Right renal pelvis (tissue), 4 donors: Measurements from ENCODE around the gene KCNG3. TPM values are rescaled to one million over a fixed set of nuclear protein-coding genes. Genes with fewer than 3 reads are reported as not detected.

Experiments
- polyA plus RNA-seq, 4 donors: library from polyadenylated mRNA; unstranded; fragments of 120-200 nt; gene quantifications; one replicate each; pipeline ENCODE4 v1.2.1, GENCODE V29; 2013; ENCODE audit not compliant: insufficient read length in 4 of 4

KCNG3 gene
- polyA plus RNA-seq, 4 donors, result 0.47 to 0.89 (median 0.66) TPM

Other genes starting within 250 kb of the KCNG3 start
- gene COX7A2L, start 132.8 kb downstream of the KCNG3 start, polyA plus RNA-seq, result 100 to 1,000 TPM; 188 to 234 (median 195) TPM
- gene MTA3, start 74.7 kb upstream of the KCNG3 start, polyA plus RNA-seq, result 10 to 100 TPM; 57.4 to 76.6 (median 72.0) TPM